Gastroesophageal sphincter (tissue), 3 donors: ENCODE data around the gene ZBTB43.

Experiments used
- CTCF ChIP-seq, 4 experiments: fragments of 200-600 bp in 2 of 4; fragments of 450-650 bp in 2 of 4; sonication (generic) in 1 of 4; IDR thresholded peaks; one replicate each; pipeline ENCODE4 v1.5.1; 2017 to 2019; ENCODE audit warnings: antibody characterized with exemption in 4 of 4, mild to moderate bottlenecking in 2 of 4, moderate library complexity in 2 of 4
- EP300 ChIP-seq: sonication (generic); formaldehyde crosslinking; IDR thresholded peaks from one replicate; pipeline ENCODE4 v1.6.1; 2017; ENCODE audit warnings: antibody characterized with exemption, mild to moderate bottlenecking
- POLR2AphosphoS5 ChIP-seq: sonication (generic); formaldehyde crosslinking; IDR thresholded peaks from one replicate; pipeline ENCODE4 v1.6.1; 2017; ENCODE audit warnings: antibody characterized with exemption

GRCh38 chr9:126756876-126757415, 47.9 kb upstream of the ZBTB43 start:
- TF ChIP-seq CTCF (IDR thresholded peaks at IDR 0.05): no peak
- TF ChIP-seq EP300: no peak
- TF ChIP-seq POLR2AphosphoS5: no peak
